Skin epidermis (tissue), 12 donors: Measurements from ENCODE around the gene KCNJ4.

Experiments used
- H3K27ac ChIP-seq, 21 experiments: fragments of 200-600 bp; sonication (generic) in 11 of 21; one replicate each; pipeline ENCODE4 v1.5.0; 2020; ENCODE audit warnings: mild to moderate bottlenecking in 3 of 21, inconsistent platforms in 2 of 21, moderate library complexity in 2 of 21
- H3K4me3 ChIP-seq, 7 experiments: fragments of 200-600 bp; sonication (generic) in 2 of 7; one replicate each; pipeline ENCODE4 v1.5.0; 2020; ENCODE audit warnings: inconsistent platforms in 2 of 7, mild to moderate bottlenecking in 2 of 7, moderate library complexity in 1 of 7

The KCNJ4 gene

DNA sequence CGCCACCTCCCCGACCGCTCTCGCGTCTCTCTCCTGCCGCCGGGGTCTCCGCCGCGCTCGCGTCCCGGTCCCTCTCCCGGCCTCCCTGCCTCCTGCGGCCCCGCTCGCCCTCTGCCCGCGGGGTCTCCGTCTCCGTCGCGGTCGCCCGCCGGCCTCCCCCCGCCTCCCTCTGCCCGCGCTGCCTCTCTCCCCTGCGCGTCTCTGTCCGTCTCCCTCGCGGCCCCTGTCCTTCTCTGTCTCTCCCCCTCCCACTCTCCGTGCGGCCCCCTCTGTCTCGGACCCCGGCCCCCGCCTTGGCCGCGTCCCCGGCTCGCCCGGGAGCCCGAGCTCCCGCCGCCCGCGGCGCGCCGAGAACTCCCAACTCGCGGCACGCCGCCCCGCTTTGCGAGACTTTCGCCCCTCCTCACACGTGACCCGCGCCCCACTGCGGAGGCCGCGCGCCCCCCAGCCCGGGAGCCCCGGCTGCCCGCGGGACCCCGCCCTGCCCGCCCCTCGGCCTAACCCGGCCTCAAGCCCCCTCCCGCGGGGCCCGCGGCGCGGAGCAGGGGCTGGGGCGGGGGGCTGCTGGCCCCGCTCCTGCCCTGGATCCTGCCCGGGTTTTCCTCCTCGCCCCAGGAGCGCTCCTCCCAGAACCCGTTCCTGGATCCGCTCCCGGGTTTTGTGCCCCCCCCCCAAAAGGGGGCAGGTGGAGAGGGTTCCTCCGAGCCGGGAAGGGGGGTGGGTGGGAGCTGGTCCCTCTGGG is 702 bp upstream of the KCNJ4 start:
- Histone ChIP-seq H3K27ac (no peak overlapping the region), H3K4me3 (peak overlapping the region in 5 of 7 experiments; percentile 11 to 45 (median 25))

DNA sequence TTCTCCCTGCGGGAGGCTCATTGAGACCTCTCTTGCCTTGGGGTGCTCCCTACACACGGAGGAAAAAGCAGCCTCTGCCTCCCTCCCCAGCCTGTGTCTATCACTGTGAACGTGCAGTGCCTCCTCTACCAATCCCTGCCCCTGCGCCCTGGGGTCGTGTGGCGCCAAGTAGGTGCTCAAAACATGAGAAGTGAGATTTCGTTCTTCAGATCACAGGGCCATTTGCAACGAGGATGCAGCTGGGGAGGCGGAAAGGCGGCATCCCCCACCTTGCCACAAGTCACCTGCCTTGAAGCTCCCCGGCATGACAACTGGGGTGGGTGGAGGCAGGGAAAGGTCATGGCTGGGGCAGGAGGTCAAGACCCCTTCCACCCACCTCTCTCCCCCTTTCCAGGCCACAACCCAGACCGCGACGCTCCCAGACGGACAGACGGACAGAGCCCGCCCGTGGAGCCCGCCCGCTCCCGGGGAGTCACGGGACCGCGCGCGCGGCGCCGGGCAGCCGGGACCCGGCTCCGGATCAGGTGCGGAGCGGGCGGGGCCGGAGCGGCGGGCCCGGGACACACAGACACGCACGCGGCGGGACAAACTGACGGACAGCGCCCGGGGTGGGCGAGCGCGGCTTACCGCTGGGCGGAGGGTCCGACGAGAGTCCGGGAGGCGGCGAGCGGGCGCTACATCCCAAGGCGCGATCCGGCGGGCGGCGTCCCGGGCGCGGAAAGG is 485 bp downstream of the KCNJ4 start:
- no peak overlapping the region for H3K27ac ChIP-seq
- peak overlapping the region in 6 of 7 experiments; percentile 20 to 45 (median 25) for H3K4me3 ChIP-seq

DNA sequence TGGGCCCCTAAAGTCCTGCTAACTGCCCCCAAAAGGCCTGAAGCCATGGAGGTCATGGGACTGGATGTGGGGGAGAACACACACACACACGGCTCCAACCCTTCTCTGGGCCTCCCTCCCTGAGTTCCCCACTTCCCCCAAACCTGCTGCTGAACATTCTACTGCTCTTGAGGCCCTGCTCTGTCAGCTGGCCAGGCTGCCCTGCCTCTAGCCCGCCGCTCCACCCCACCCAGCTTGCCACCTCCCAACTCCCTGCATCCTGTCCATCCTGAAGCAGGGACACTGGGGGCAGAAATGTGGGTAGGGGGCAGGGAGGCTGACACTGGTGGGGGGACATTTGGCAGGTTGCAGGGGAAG is 1.0 kb downstream of the KCNJ4 start:
- no peak overlapping the region for H3K27ac ChIP-seq
- H3K4me3 ChIP-seq = no peak overlapping the region

DNA sequence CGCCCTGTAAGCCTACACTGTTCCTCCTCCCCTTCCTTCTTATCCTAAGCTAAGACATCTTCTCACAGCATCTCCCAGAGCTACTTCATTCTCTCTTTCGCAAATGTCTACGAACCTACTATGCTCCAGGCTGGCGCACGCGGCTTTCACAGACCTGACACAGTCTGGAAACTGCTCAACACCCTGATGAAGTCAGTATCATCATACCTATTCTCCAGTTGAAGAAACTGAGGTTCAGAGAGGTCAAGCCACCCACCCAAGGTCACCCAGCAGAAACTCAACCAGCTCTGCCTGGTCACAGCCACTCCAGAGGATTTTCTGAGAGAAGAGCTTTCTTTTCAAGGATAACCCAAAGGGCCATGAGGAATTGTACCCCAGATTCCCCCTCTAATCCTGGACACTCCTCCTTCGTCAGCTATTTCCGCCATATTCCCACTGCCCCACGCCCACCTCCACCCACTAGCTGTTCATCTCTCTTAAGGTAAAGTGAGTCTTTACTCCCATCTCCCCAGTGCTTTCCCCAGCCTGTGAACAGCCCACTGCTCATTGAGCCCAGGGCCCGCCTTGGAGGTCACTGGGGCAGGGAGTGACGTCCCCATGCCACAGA is 1.8 kb downstream of the KCNJ4 start:
- Histone ChIP-seq H3K4me3 (no peak overlapping the region), H3K27ac (no peak overlapping the region)

GRCh38 chr22:38452373-38453065 is 2.5 kb downstream of the KCNJ4 start:
- H3K4me3 ChIP-seq = no peak overlapping the region
- H3K27ac ChIP-seq = no peak overlapping the region

GRCh38 chr22:38451864-38452263 is 3.1 kb downstream of the KCNJ4 start:
- Histone ChIP-seq H3K4me3 (no peak overlapping the region), H3K27ac (no peak overlapping the region)

DNA sequence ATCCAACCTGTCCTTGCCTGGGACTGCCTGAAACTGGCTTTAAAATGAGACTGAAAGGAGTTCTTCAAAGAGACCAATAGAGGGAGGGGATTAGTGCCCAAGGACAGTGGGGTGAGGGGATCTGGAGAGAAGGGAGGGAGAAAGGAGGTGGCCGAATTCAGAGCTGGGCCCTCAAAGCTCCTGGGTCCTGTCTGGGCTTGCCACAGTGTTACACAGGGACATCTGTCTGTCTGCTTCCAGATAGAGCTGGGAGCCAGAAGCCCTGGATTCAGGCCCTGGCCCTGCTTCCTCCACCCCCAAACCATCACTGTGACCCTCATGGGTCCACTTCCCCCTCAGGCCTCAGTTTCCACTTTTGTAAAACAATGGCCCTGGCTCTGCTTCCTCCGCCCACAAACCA is 3.6 kb downstream of the KCNJ4 start:
- H3K4me3 ChIP-seq = no peak overlapping the region
- no peak overlapping the region for H3K27ac ChIP-seq

DNA sequence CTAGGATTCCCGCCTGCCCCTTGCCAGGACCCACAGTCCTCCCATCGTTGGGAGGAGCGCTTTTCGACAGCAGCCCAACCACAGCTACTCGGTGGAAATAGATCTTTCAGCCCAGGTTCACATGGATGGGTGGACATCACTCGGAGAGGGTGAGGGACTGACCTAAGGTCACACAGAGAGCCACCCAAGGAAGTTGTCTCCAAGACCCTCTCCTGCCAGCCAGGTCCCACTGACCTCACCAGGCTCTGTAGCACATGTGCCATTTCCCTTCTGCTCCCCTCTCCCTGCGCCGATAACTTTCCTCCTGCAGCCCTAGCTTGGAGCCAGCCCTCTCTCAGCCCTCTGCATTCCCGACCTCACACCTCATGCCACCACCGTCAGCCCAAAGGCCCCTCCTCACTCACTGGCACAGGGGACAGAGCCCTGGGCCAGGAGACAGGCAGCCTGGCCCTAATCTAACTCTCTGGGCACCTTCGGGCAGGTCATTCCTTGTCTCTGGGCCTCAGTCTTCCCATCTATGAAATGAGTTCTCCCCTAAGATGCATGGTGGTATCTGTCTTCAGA is 4.7 kb downstream of the KCNJ4 start:
- Histone ChIP-seq H3K27ac (no peak overlapping the region), H3K4me3 (no peak overlapping the region)

GRCh38 chr22:38449776-38450175 is 5.2 kb downstream of the KCNJ4 start:
- H3K4me3 ChIP-seq = no peak overlapping the region
- no peak overlapping the region for H3K27ac ChIP-seq

GRCh38 chr22:38448945-38449745 is 5.9 kb downstream of the KCNJ4 start:
- Histone ChIP-seq H3K27ac (no peak overlapping the region), H3K4me3 (no peak overlapping the region)

DNA sequence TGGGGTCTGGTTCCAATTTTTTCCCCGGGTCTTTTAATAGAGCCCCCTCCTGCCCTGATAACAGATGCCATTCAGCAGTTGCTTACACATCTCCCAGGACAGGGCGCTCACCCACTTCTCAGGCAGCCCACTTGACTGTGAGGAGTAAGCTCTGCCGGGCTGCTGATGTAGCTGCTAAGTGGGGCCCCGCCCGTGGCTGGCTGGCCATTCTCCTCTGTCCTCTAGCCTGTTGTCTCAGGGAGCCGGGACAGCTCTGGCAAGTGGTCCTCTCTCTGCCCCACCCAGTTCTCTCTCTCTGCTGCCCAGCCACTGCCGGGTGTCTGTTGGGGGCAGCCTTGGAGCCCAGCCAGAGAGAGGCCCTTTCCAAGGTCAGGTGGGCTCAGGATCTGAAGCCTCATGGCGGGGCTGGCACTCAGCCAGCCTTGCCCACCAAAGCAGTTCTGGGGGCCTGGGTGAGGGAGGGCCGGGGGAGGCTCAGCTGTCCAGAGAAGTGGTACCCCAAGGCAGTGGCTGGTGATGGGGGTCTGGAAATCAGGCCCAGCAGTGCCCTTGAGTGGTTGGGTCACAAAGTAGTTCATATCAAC is 8.9 kb downstream of the KCNJ4 start:
- Histone ChIP-seq H3K27ac (no peak overlapping the region), H3K4me3 (no peak overlapping the region)

GRCh38 chr22:38444783-38445182 is 10.2 kb downstream of the KCNJ4 start:
- no peak overlapping the region for H3K27ac ChIP-seq
- no peak overlapping the region for H3K4me3 ChIP-seq

GRCh38 chr22:38443628-38444521 is 11.1 kb downstream of the KCNJ4 start:
- Histone ChIP-seq H3K4me3 (no peak overlapping the region), H3K27ac (peak overlapping the region in 2 of 21 experiments; percentile 29 to 32)

GRCh38 chr22:38442967-38443627 is 11.9 kb downstream of the KCNJ4 start:
- Histone ChIP-seq H3K27ac (peak overlapping the region in 1 of 21 experiments; percentile 1), H3K4me3 (no peak overlapping the region)

DNA sequence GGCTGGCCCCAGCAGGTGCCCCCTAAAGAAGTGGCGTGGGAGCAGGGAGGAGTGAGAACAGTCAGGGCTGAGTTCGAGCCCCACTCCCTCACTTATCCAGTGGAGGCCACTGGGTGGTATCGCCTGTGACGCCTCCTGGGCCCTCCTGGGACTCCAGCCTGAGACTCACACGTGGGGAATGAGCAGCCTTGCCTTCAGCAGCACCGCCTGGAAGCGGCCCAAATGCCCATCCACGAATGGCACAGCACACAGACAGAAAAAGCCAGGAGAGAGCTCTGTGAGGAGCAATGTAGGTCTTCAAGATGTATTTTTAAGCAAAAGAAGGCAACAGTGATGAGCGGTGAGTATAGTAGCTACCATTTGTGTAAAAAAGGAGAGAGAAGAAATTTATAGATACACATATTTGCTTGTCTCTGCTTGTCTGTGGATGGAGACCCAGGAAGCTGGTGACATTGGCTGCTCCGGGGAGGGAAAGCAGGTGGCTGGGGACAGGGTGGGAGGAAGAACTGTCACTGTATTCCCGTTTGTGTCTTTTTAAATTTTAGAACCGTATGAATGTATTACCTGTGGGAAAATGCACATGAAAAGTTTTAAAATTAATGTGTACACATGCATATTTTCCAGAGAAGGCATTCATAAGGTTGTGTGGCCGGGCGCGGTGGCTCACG is 13.2 kb downstream of the KCNJ4 start:
- Histone ChIP-seq H3K4me3 (no peak overlapping the region), H3K27ac (no peak overlapping the region)

DNA sequence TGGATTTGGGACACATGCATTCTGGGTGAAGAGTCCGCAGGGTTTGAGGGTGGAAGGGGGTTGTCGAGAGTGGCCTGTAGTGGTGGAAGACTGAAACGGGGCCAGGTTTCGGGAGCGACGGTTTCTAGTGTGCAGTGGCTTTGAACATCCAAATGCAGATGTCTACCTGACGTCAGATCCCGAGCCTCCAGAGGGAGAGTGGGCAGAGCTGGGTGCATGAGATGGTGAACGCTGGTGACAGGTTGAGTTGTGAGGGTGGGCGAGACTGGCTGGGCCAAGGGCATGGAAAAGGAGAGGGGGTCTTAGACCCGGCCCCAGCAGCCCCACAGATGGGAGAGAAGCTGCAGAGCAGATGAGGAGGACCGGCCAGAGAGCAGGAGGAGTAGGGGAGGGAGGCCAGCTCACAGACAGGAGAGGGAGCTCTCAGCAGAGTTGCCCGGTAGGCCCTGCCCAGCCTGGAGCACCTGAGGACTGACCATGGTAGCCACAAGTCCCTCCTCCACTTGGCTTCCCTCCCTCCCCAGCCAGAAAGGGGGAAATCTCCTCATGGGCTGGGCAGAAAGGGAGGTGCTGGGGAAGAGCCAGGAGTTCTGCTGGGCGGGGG is 14.2 kb downstream of the KCNJ4 start:
- H3K27ac ChIP-seq = no peak overlapping the region

DNA sequence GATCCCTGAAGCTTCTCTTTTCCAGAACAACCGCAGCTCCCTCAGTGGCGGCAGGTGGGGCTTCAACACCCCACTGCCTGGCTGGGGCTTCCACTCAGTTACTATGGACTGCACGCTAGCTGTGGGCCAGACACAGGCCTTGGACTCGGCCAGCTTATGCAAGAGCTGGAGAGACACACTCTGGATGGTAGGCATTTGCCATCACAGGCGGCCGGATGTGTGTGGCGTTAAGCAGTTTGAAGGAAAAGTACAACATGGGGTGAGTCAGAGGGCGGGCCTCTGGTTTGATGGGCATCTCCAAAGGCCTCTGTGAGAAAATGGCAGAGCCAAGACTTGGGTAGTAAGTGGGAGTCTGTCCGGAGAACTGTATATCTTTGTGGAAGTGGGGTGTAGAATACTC is 17.6 kb downstream of the KCNJ4 start:
- H3K27ac ChIP-seq = no peak overlapping the region
- H3K4me3 ChIP-seq = no peak overlapping the region

More for the DNA sequence above, 14.2 kb downstream of the KCNJ4 start:
- no peak overlapping the region for H3K4me3 ChIP-seq
